CD4-positive, alpha-beta T cell treated with Interleukin-10 for 1 hour (primary cell): ENCODE measurements around the gene KLRF1.

ENCODE experiments used
- DNase-seq: peaks from one replicate; pipeline ENCODE4 v3.0.0-alpha.2; 2020

The KLRF1 gene

DNA sequence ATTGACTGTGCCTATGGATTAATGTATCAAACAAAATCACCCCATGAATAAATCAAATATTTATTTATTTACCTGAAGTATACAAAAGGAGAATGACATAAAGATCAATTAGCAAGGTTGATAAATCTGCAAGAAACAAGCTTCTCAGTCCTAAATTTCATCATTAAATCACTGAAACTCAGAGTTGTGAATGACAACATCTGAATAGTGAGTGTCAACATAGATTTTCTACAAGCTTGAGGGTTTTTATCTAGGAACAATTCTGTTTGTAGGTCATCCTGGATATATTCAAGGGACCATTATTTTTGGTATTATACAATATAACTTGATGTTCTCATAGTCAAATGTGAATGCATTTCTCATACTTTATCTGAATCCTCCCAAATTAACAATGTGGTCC is 17.4 kb upstream of the KLRF1 start:
- no peak for DNase-seq

DNA sequence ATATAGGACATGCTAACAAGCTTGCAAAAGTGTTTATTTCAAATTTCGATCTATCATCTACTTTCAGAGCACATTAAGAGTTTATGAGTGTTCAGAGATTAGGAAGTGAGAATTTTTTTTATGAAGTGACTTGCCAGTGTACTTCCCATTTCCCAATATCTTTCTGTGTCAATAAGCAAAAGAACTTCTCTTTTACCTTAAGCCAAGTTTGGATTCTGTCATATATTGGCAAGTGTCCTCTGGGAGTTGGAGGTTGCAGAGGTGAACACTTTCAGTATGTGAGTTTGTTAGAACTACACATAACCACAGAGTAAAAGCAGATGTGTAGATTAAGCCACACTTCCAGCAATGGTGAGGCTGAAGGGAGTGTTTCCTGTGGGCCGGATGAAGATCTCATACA is 16.6 kb upstream of the KLRF1 start:
- DNase-seq, result no peak

DNA sequence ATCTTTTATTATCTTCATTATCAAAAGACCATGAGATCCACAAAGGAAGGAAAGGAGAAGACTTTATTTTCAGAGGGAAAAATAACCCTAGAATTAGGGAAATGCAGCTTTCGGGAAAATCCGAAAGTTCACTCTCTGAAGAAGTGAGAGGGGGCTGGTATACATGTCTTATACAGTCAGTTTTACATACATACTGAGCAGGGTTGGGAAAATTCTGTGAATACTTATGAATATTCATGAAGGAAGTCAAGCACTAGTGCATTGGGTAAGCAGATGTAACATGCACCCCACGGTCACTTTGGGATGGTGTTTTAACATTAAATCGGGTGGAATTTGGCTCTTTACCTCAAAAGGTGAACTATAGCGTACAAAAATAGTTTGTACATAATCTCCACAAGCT is 15.7 kb upstream of the KLRF1 start:
- no peak for DNase-seq

DNA sequence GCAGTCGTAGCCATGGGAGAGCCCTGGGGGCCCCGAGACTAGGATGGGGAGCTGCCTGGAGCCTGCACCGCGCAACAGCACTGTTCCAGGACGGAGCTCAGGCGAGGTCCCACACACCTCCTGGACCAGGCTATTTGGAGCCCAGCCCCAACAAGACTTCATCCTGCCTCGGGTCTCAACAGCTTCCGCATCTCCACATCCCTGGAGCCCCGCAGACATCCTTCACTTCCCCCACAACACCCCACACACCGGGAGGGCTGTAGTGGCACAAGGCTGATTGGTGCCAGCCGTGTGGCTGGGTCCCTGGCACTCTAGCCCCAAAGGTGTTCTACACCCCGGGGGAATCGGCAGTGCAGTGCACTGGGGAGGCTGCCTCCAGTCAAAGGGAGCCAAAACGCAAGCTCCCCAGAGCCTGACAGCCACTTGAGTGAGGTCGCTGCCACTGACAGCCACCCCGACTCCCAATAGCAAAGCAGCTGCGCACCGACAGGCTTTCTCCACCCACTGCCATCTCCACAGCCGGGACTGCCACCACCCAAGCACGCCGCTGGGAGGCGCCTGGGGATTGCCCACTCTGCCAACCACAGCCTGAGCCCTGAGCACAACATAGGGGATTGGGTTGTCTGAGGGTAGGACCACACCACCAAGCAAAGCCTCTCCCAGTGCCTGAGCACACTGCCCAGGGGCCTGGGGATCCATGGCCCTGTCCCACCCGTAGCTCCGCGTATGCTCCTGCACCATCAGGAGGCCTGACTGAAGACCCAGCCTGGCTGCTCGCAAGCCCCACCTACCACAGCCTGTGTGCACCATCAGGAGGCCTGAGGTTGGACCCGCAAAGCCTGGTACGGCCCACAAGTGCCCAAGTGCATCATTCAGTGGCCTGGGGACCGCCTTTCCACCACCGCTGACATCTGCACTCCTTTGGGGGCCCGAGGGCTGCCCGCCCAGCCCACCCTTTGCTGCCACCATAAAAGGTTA is 13.2 kb upstream of the KLRF1 start:
- DNase-seq, result peak; percentile 94

DNA sequence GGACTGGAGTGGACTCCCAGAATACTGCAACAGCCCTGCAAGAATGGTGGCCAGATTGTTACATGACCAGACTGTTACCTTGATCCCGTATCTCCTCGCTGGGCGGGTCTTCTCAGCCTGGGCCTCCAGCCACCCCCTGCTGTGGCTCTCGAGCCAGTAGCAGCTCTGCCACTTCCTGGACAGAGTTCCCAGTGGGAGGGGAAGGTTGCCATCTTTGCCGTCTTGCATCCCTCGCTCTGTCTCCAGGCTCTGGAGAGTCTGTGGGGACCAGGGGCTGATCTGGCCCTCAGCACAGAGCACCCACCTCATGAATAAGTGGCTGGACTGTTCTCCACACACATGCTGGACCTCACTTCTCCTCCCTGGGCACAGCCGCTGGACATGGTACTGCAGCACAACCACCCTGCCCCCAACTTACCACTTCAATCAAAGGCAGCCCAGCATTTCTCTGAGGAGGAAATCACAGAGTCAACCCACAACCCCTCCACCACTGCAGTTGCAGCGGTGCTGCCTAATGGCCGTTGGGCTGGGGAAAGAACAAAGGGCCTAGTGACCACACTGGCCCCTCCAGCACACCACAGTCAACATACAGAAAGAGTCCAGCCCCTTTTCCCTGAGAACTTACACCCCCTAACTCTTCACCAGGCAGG is 6.9 kb upstream of the KLRF1 start:
- DNase-seq, result no peak

DNA sequence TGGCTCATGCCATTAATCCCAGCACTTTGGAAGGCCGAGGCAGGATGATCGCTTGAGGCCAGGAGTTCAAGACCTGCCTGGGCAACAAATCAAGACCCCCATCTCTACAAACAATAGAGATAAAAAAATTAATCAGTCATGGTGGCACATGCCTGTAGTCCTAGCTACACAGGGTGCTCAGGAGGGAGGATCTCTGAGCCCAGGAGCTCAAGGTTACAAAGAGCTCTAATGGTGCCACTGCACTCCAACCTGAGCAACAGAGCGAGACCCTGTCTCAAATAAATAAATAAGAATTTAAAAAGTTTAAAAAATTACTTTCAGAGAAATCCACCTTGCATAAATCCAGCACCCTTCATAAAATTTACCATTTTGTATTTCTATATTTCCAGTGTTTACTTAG is 2.2 kb downstream of the KLRF1 start:
- DNase-seq, result no peak

DNA sequence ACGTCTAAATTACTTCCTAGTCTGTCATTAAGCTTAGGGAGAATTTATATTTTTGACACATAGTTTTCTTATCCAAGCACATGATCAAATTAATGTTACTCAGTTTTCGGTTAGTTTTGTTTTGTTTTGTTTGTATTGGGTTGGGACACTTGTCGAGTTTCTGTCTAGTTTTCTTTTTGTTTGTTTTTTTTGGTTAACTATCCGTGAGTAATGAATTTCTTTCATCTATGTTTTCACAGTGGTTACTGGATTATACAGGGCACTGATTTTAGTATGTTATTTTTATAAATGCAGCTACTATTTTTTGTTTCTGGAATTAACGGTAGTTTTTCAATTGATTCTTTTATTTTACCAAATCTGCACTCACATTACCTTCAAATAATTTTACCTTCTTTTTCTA is 2.7 kb downstream of the KLRF1 start:
- DNase-seq, result no peak

DNA sequence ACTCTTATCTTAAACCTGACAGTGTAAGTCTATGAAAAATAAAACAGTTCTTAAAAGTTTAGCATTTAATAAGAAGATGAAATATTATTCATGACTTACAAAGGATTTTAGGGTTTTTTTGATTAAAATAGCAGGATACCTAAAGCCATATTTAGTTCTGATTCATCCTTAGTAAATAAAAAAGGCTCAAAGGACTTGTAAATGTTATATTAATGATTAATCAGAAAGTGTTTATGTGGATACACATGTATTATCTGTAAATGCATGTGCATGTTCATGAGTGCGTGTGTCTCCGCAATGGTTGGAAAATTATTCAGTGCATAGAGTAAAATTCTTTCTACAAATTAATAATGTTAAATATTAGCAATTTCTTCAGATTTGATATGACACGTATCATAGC is 4.4 kb downstream of the KLRF1 start:
- no peak for DNase-seq

DNA sequence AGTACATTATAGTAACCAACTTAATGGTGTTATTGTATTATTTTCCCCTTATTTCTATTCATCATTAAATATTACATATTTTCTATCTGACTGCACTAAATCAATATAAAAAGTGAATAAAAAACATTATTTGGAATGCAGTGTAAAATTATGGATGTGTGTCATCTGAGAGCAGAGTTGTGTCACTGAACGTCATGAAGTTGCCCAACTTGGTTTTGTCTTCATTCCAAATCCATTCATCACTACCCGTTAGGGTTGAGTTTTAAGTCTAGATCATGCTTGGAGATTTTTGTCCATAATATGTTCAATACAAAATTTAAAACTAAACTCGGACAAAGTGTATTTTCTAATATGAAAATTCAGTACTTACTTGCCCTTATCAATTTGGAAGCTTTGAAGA is 16.1 kb downstream of the KLRF1 start:
- DNase-seq, result no peak

DNA sequence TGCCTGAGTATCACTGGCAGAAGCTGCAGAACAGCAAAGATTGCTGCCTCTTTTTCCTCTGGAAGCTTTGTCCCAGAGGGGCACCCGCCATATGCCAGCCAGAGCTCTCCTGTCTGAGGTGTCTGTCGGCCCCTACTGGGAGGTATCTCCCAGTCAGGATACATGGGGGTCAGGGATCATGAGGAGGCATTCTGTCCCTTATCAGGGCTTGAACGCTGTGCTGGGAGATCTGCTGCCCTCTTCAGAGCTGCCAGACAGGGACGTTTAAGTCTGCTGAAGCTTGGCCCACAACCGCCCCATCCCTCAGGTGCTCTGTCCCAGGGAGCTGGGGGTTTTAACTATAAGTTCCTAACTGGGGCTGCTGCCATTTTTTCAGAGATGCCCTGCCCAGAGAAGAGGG is 21.6 kb downstream of the KLRF1 start:
- DNase-seq, result no peak

DNA sequence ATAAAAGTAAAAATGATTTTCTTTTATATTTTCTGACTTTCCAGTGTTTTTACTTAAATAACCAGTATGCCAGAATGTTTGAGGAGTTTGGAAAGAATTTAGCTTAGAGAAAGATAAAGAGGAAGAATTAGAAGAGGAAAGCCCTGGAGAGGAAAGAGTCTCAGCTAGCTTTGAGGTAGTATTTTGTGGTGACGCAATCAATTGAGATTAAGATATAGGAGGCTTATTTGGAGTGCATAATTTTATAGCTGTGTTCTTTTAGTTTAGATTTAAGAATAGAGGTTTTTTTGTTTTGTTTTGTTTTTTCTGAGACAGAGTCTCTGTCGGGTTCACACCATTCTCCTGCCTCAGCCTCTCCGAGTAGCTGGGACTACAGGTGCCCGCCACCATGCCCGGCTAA is 23.8 kb downstream of the KLRF1 start:
- DNase-seq, result no peak

DNA sequence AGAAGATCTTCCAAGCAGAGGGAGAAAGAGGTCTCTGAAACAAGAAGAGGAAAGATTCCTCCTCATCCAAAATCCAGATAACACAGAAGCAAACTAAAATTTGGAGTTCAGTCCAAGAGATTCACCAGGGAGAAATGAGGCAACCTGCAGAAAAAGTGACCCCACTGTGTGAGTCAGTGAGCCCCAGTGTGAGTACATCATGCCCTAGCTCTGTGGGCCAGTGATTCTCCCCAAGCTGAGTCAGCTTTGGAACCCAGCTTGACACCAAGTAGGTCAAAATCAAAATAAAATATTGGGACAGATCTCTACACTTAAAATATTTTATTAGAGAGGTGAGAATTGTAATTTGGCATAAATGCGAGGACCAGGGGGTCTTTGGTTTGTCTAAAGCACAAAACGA is 24.6 kb downstream of the KLRF1 start:
- DNase-seq, result no peak

DNA sequence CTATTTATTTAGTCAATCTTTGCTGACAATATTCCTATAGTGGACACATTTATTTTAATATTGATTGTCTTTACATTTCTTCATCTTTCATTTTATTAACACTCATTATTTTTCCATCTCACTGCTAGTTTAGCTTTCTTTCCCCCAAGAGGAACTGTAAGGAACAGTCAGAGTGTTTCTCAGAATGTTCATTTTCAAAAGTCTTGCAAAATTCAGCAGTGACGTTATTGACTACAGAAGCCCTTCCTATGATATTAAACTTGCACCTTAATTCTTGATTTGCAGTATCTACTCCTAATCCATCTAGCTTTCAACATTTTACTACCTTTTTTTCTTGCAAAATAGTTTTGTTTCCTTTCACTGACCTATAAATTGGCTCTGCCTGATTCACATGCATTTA is 28.9 kb downstream of the KLRF1 start:
- DNase-seq, result no peak

DNA sequence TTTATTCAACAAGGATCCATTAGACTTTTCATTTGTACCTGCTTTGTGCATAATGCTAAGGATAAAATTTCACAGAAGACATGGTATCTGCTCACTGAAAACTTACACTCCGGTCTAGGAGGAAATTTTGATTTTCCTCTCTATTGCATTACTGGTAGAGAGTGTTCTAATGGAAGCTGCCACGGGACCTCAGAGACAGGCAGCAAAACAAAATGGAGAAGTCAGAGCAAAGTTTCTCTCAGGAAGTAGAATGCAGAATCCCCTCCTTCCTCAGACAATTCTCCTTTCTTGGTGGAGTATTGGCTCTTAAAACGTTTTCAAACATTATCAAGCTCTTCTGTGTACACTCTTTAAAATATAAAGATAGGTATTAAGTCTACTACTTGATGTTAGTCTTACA is 29.6 kb downstream of the KLRF1 start:
- no peak for DNase-seq

DNA sequence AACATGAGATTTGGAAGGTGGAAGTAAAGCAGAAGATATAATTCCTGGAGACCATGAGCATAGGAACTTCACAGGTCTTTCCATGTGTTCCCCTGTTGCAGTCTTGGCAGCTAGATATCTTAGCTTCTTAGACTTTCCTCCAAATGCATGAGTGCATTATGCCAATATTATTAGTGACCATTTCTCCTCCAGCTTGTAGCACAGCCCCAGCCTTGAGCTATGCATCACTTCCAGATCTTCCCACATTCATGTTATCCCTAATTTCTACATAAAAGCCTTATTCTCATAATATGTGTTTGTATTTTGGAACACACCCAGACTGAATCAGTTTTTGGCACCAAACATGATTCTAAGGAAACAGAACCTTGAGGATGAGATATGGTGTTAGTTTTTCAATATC is 30.9 kb downstream of the KLRF1 start:
- no peak for DNase-seq

DNA sequence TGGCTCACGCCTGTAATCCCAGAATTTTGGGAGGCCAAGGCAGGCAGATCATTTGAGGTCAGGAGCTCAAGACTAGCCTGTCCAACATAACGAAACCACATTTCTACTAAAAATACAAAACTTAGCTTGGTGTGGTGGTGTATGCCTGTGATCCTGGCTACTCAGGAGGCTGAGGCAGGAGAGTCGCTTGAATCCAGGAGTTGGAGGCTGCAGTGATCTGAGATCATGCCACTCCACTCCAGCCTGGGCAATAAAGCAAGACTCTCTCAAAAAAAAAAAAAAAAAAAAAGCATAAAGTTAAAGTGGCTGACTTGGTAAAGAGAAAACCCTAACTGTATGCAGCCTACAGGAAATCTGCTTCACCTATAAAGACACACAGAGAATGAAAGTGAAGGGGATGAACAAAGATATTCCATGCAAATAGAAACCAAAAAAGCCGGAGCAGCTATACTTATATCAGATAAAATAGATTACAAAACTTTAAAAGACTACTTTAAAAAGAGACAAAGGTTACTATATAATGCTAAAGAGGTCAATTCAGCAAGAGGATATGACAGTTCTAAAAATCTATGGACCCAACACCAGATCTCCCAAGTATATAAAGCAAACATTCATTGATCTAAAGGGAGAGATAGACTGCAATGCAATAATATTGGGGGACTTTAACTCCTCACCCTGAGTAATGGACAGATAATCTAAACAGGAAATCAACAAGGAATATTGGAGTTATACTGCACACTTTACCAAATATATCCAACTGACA is 37.8 kb downstream of the KLRF1 start:
- peak; percentile 45 for DNase-seq

DNA sequence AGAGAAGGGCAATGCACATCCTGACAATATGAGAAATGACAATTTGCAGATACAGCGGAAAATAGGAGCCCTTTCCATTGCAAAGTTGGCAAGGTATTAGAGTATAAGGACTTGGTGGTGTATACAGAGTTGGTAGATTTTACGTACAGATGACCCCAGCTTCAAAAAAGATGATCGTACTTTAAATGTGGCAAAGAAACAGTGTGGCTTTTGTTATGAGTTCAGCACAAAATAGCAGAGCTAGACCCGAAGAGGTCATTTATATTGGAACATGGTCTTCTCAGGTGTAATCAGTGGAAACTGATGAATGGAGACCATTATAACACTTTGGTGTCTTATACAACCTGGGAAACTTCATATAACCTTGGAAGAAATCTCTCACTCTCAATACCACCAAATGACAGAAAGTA is 39.6 kb downstream of the KLRF1 start:
- no peak for DNase-seq

DNA sequence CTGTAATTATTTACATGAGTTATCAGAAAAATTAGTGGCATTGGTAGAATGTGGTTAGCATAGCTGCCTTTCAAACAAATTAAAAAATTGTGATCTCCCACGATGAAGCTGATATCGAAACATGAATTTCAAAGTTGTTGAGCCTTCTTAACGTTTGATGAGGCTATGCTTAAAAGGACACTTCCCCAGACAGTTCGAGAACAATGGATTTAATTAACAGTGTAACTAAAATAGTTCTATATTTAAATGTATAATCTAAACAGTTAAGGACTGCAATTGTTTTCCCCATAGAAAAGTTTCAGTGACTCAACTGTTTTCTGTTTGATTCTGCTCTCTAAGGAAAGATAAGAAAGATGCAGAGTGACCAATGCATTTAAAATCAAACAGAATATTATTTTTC is 40.2 kb downstream of the KLRF1 start:
- no peak for DNase-seq

DNA sequence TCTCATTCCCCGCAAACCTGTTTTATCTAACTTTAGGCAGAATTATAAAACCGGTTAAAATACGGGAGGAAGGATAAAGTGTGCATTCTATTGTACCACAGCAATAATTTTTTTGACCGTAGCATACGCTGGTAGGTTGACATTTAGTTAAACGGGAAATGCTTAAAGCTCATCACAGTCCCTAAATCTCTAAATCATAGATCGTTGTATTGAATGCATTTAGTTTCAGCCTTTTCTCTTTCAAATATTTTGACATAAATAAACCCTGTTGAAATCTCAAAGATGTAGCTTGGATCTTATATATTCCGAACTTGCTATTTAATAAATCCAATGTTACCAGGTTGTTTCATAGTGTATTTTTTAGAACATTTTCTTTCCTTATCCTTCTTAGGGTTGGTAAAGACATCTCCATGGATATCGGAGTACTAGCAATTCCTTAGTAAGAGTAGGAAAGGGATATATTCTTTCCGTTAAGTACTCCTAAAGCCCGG is 41.1 kb downstream of the KLRF1 start:
- peak; percentile 40 for DNase-seq

DNA sequence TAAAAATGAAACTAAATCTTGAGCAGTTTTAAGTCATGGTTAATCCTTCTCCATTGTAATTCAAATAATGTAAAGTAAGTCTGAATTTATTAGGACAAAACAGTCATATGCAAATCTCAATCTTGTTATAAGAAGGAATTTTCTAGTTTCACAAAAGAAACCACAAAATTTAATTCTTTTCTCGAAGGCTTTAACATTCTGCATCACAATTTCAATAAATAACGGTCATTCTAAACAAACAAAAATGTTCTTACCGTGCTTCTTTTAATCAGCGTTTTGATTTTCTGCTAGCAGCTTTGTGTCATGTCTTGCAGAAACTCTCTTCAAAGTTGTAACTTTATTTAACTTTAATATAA is 41.6 kb downstream of the KLRF1 start:
- no peak for DNase-seq

DNA sequence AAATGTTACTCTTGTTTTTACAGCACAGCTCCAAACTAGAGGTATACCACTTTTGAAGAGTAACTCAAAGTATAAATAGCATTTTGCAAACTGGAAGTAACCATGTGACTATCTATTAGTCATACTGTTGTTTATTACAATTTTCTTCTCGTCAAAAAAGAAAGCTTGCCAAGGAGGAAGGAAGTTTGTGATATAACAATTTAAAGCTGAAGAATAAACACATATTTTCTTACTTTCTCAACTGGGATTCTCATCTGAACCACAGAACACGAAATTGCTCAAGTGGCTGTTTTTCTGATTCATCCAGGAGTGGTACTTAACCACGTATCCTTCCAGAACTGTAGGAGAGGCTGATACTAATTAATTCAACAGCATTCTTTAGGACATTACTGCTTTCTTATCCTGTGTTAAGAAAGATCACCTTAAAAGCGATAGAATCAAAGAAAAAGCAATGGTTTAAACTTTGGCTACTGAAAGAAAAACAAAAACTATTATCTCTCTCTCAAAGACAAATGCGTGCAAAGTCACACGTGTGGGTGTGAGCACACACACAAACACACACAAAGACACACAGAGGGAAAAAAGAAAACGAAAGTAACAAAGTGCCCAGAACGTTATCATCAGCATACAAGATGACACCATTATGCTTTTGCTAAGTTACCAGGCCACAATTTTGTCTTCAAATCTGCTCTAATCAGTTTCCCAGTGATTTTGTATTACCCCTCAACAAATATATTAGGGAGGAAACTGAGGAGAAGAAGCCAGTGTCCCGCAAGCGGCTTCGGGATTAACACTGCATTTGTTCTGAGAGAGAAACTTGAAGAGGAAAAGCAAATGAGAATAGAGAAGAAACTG is 42.3 kb downstream of the KLRF1 start, which contains the start of gene CLEC2B:
Gene CLEC2B (minus strand): TSS at position 48 of the 855 bp plus-strand sequence.
- peak; percentile 73 for DNase-seq

DNA sequence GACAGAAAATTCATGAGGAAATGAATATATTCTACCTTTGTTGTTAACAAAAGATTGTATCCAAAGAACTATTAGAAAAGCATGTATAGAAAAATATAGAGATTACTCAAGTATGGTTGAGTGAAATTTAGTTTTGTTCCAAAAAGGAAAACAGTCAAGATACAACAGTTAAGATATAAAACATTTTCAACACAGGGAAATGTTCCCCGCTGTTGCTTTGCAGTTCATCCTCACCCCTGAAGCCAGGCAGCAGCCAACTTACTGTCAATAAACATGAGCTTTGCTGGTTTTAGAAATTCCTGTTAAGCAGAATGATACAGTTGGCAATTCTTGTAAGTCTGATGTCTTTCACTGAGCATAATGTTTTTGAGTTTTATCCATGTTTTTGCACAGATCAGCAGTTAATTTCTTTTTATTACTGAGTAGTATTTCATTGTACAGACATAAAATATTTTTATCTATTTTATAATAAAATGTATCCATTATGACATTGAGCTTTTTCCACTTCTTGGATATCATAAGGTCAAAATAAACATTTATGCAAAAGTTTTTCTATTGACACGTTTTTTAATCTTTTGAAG is 43.1 kb downstream of the KLRF1 start:
- DNase-seq, result no peak
